IPS-20b (cell line): ENCODE results near the gene CREB5.
"Not testable (repeated sequence)": the region's sequence is repeated elsewhere in the genome, so short reads cannot be mapped to it uniquely, and the experiment has no call there.

Source experiments
- H3K27ac ChIP-seq: one replicate; pipeline ENCODE4 v1.5.1; 2013; ENCODE audit warnings: low read length
- H3K27me3 ChIP-seq: 2 replicates; pipeline ENCODE4 v1.6.1; 2013; ENCODE audit warnings: mild to moderate bottlenecking, low read length, inconsistent platforms; ENCODE audit not compliant: insufficient read depth
- H3K36me3 ChIP-seq: 2 replicates; pipeline ENCODE4 v1.6.1; 2013; ENCODE audit warnings: low read depth, mild to moderate bottlenecking, inconsistent platforms, low read length, moderate library complexity; ENCODE audit not compliant: insufficient read depth
- H3K4me1 ChIP-seq: 2 replicates; pipeline ENCODE4 v1.6.1; 2013; ENCODE audit warnings: mild to moderate bottlenecking, control low read depth, inconsistent platforms, low read length, moderate library complexity; ENCODE audit not compliant: insufficient read depth
- H3K4me3 ChIP-seq: 2 replicates; pipeline ENCODE4 v1.5.1; 2013; ENCODE audit warnings: mild to moderate bottlenecking, low read length, inconsistent platforms
- H3K9ac ChIP-seq: 2 replicates; pipeline ENCODE4 v1.6.1; 2013; ENCODE audit warnings: low read depth, mild to moderate bottlenecking, inconsistent platforms, low read length, moderate library complexity
- H3K9me3 ChIP-seq: 2 replicates; pipeline ENCODE4 v1.6.1; 2013; ENCODE audit warnings: mild to moderate bottlenecking, low read depth, low read length, inconsistent platforms; ENCODE audit not compliant: insufficient read depth

The CREB5 gene

DNA sequence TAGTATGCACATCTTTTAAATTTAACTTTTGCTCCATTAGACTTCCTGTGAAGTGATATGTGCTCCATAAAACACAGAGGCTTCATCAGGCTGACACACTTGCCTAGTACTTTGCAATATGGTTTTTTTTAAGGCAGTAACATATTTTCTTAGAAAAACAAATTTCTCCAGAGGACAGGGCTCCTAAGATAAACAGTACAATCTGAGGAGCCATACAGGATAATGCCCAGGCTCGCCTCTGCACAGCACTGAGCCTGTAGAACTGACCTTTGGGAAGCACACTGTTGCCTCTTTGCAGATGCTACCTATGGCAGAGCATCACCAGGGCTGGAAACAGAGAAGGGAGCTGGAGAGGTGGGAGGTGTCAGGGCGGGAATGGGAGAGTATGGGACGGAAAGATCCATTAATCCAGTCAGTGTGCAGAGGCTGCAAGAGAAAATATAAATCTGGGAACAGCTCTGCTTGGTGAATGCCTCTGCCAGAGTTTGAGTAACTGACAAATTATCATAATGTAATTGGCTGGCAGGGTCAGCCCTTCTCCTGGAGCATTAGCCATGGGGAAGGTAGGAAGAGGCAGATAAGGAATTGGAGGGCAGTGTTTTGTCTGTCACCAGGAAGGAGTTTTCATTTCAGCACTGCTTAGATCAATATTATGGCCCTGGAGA lies 132.3 kb downstream of the CREB5 start:
- Histone ChIP-seq H3K27ac (no peak overlapping the region), H3K36me3 (no peaks in the 10 kb centered on the region), H3K4me3 (no peak overlapping the region), H3K27me3 (no peaks in the 10 kb centered on the region), H3K9ac (no peak overlapping the region), H3K9me3 (0 out of 2 replicates have a peak, but pooled peaks cover 9% of the 10 kb centered on the region), H3K4me1 (no peaks in the 10 kb centered on the region)

GRCh38 chr7:28546067-28546466 lies 133.7 kb downstream of the CREB5 start:
- no peak overlapping the region for H3K27ac ChIP-seq
- H3K27me3 ChIP-seq: no peaks in the 10 kb centered on the region
- no peak overlapping the region for H3K9ac ChIP-seq
- H3K4me1 ChIP-seq: no peaks in the 10 kb centered on the region
- H3K4me3 ChIP-seq: no peak overlapping the region
- 0 out of 2 replicates have a peak, but pooled peaks cover 9% of the 10 kb centered on the region for H3K9me3 ChIP-seq
- H3K36me3 ChIP-seq: no peaks in the 10 kb centered on the region

DNA sequence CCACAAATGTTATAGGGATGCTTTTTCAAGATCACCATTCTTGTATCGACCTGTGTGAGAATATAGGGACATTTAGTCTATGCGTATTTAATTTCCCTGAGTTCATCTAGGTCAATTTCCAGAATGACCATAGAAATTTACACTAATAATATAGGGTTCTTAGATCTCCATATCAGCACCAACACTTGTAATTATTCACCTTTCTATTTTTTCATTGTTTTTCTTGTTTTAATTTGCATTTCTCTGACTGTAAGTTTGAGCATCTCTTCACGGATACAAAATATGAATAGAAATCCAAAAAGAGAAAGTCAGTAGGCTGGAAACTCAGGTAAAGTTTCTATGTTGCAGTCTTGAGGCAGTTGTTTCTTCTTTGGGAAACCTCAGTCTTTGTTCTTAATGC lies 134.8 kb downstream of the CREB5 start:
- Histone ChIP-seq H3K27me3 (no peaks in the 10 kb centered on the region), H3K27ac (no peak overlapping the region), H3K9ac (no peak overlapping the region), H3K36me3 (no peaks in the 10 kb centered on the region), H3K4me3 (no peak overlapping the region), H3K9me3 (0 out of 2 replicates have a peak, but pooled peaks cover 9% of the 10 kb centered on the region), H3K4me1 (no peaks in the 10 kb centered on the region)

DNA sequence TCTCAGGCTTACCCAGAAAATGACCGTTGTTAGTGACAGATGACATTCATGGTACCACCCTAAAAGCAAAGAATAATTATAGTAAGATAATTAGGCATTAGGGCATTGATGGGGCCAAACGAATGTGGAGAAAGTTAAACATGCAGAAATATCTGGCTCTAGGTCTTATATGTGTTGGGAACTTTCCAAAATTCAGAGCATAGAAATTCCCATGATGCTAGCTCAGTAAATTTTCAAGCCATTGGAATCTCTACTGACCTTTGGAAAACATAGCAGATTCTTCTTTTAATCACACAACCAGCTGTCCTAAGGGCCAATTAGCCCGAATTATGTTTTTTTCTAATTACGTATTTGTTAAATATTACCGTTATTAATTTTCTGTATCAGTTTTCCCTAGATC lies 136.1 kb downstream of the CREB5 start:
- Histone ChIP-seq H3K4me1 (no peaks in the 10 kb centered on the region), H3K9ac (no peak overlapping the region), H3K36me3 (no peaks in the 10 kb centered on the region), H3K4me3 (no peak overlapping the region), H3K27ac (no peak overlapping the region), H3K27me3 (no peaks in the 10 kb centered on the region), H3K9me3 (0 out of 2 replicates have a peak, but pooled peaks cover 9% of the 10 kb centered on the region)

GRCh38 chr7:28549998-28550397 lies 137.7 kb downstream of the CREB5 start:
- H3K27me3 ChIP-seq: no peaks in the 10 kb centered on the region
- no peaks in the 10 kb centered on the region for H3K36me3 ChIP-seq
- no peaks in the 10 kb centered on the region for H3K4me1 ChIP-seq
- no peak overlapping the region for H3K9ac ChIP-seq
- 0 out of 2 replicates have a peak, but pooled peaks cover 9% of the 10 kb centered on the region for H3K9me3 ChIP-seq
- no peak overlapping the region for H3K4me3 ChIP-seq
- no peak overlapping the region for H3K27ac ChIP-seq

DNA sequence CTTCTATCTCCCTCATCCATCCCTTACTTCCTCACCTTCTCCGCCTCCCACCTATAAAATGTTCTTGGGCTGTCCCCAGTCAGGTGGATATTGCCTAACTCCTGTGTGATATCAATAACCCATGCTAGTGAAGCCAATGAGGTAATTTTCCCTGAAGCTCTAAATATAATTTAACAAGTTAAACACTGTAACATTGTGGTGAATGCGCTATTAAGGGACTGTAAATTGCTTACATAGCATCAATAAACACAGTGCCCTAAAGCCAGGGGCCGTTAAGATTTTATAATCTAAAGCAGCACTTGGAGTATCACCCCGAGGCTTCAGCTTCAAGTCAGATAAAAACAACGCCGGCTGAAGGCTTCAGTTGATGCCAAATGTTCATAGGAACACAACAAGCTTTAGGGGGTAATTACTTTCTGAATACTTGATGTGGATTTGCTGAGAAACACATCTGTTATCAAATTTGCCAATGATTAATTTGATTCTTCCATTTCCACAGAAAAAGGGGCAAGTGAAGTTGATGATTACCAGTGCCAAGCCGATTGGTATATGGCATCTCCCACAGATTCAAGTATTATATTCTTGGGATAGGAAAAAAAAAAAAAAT lies 138.4 kb downstream of the CREB5 start:
- no peaks in the 10 kb centered on the region for H3K27me3 ChIP-seq
- H3K9me3 ChIP-seq: 0 out of 2 replicates have a peak, but pooled peaks cover 8% of the 10 kb centered on the region
- H3K4me3 ChIP-seq: no peak overlapping the region
- no peaks in the 10 kb centered on the region for H3K4me1 ChIP-seq
- no peak overlapping the region for H3K9ac ChIP-seq
- no peak overlapping the region for H3K27ac ChIP-seq
- no peaks in the 10 kb centered on the region for H3K36me3 ChIP-seq

DNA sequence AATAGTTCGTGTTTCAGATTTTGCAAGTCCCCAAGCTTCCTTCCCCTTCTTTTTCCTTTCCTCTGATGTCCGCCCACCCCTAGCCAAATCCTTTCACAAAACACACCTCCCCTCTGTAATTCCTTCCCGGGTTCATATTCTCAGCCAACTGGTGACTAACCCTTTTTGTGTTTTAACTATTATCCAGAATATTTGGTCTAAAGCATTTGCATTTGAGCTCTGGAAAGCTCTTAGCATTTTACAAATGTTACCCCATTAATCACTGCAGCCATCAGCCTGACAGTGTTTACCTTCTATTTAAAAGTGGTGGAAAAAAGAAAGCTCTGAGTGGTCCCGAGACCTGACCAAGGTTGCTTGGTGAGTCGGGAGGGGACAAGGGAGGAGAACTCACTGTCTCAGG lies 139.0 kb downstream of the CREB5 start:
- H3K36me3 ChIP-seq: no peaks in the 10 kb centered on the region
- H3K9ac ChIP-seq: no peak overlapping the region
- no peaks in the 10 kb centered on the region for H3K27me3 ChIP-seq
- H3K4me3 ChIP-seq: no peak overlapping the region
- no peaks in the 10 kb centered on the region for H3K4me1 ChIP-seq
- H3K9me3 ChIP-seq: 0 out of 2 replicates have a peak, but pooled peaks cover 1% of the 10 kb centered on the region
- no peak overlapping the region for H3K27ac ChIP-seq

GRCh38 chr7:28551766-28552165 lies 139.4 kb downstream of the CREB5 start:
- not testable (repeated sequence) for H3K36me3 ChIP-seq, H3K4me3 ChIP-seq, H3K27ac ChIP-seq, H3K9ac ChIP-seq, H3K4me1 ChIP-seq, H3K27me3 ChIP-seq, H3K9me3 ChIP-seq

- H3K27me3 ChIP-seq: no peaks in the 10 kb centered on the region
- no peaks in the 10 kb centered on the region for H3K36me3 ChIP-seq
- no peak overlapping the region for H3K27ac ChIP-seq
- H3K9ac ChIP-seq: no peak overlapping the region
- no peaks in the 10 kb centered on the region for H3K9me3 ChIP-seq
- no peak overlapping the region for H3K4me3 ChIP-seq
- peaks cover 11% of the 10 kb centered on the region for H3K4me1 ChIP-seq
Observed at GRCh38 chr7:28554802-28555471, 142.6 kb downstream of the CREB5 start.

DNA sequence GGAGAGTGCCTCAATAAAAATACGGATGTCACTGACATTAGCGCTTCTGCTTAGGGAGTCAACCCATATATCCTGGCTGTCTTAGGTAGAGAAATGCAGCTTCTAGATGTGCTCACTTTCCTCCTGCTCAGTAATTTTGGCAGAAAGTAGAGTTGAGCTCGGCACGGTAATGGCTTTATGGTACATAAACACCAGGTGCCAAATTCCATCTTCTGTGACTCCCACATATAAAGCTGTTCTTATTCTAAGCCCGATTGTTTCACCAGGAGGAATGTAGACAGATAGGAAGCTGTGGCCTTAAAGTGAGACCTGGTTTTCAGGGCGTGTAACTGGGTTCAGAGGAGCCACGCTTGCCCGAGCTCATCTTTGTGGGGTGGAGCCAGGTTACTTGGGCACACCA lies 143.7 kb downstream of the CREB5 start:
- Histone ChIP-seq H3K9ac (no peak overlapping the region), H3K4me1 (peaks cover 11% of the 10 kb centered on the region), H3K9me3 (no peaks in the 10 kb centered on the region), H3K36me3 (no peaks in the 10 kb centered on the region), H3K27ac (no peak overlapping the region), H3K27me3 (no peaks in the 10 kb centered on the region), H3K4me3 (no peak overlapping the region)

DNA sequence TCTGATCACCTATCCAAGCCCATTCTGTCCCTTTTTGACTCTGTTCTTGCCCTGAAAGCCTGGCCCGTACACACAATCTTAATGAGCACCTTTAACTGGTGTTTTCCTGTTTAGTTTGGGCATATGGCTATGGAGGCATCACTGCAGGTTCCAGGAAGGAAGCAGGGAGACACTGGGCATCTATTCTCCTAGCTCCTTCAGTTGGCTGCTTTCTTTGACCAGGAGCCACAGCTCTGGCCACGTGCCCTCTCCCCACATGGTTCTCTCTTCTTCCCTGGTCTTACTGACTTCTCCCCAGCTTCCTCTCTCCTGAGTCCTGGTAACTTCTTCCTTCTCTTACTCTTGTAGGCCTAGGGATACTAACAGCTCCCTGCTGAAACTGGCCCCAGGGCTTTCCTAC lies 144.4 kb downstream of the CREB5 start:
- Histone ChIP-seq H3K27me3 (no peaks in the 10 kb centered on the region), H3K4me1 (peaks cover 11% of the 10 kb centered on the region), H3K9me3 (no peaks in the 10 kb centered on the region)

DNA sequence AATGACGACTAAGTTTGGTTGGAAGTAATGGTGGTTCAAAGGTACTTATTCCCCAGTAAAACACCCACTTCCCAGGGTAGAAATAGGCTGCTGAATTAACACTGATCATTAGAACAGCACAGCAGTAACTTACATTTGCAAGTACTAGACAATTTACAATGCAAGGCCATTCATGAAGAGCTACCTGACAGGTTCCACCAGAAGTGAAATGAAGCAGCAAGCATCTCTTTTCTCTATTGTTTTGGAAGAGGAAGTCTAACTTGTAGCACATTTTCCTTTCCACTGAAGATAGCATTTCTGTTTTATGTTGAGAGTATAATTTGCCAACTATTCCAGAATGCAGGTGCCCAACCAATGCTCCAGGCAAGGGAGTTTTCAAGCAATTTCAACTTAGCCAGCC lies 145.9 kb downstream of the CREB5 start:
- Histone ChIP-seq H3K9ac (no peak overlapping the region), H3K4me3 (no peak overlapping the region), H3K36me3 (no peaks in the 10 kb centered on the region), H3K27me3 (no peaks in the 10 kb centered on the region), H3K4me1 (peaks cover 11% of the 10 kb centered on the region), H3K9me3 (no peaks in the 10 kb centered on the region), H3K27ac (no peak overlapping the region)

More for the DNA sequence above, 144.4 kb downstream of the CREB5 start:
- H3K9ac ChIP-seq: no peak overlapping the region
- H3K27ac ChIP-seq: no peak overlapping the region
- H3K4me3 ChIP-seq: no peak overlapping the region
- H3K36me3 ChIP-seq: no peaks in the 10 kb centered on the region
